HEK293 (cell line): Measurements from ENCODE around the gene CXCL16.
A peak's percentile ranks its signal among the peaks of the same experiment; 100 is the strongest.

Source experiments
- BCL11B ChIP-seq: fragments of 450-650 bp; formaldehyde crosslinking; IDR thresholded peaks from 2 replicates; pipeline ENCODE4 v1.5.1; 2016; ENCODE audit warnings: low read depth, missing biosample characterization, missing genetic modification characterization
- EGR2 ChIP-seq: fragments of 450-650 bp; formaldehyde crosslinking; IDR thresholded peaks from 2 replicates; pipeline ENCODE4 v1.5.1; 2016; ENCODE audit warnings: low read depth, missing biosample characterization, missing genetic modification characterization
- GLIS2 ChIP-seq: fragments of 450-650 bp; formaldehyde crosslinking; IDR thresholded peaks from 2 replicates; pipeline ENCODE4 v1.5.1; 2016; ENCODE audit warnings: missing biosample characterization, missing genetic modification characterization
- KLF10 ChIP-seq: fragments of 450-650 bp; IDR thresholded peaks from 2 replicates; pipeline ENCODE4 v1.5.1; 2018; ENCODE audit warnings: missing biosample characterization, mild to moderate bottlenecking, missing genetic modification characterization
- KLF16 ChIP-seq: fragments of 450-650 bp; formaldehyde crosslinking; IDR thresholded peaks from 2 replicates; pipeline ENCODE4 v1.5.1; 2017; ENCODE audit warnings: missing biosample characterization, missing genetic modification characterization
- OVOL3 ChIP-seq: fragments of 450-650 bp; formaldehyde crosslinking; IDR thresholded peaks from 2 replicates; pipeline ENCODE4 v1.5.1; 2016; ENCODE audit warnings: missing biosample characterization, missing genetic modification characterization
- PRDM1 ChIP-seq: fragments of 450-650 bp; formaldehyde crosslinking; IDR thresholded peaks from 2 replicates; pipeline ENCODE4; 2016; ENCODE audit warnings: missing biosample characterization, missing genetic modification characterization
- SCRT1 ChIP-seq: fragments of 450-650 bp; formaldehyde crosslinking; IDR thresholded peaks from 2 replicates; pipeline ENCODE4 v1.5.1; 2016; ENCODE audit warnings: missing biosample characterization, missing genetic modification characterization, borderline replicate concordance
- TCF7L2 ChIP-seq: IDR thresholded peaks from 2 replicates; pipeline ENCODE4 v1.6.1; 2011; ENCODE audit warnings: low read depth, mild to moderate bottlenecking, inconsistent platforms, low read length, moderate library complexity, borderline replicate concordance
- TRIM28 ChIP-seq: IDR thresholded peaks from 2 replicates; pipeline ENCODE4 v1.6.1; 2011; ENCODE audit warnings: low read length, control low read depth, borderline replicate concordance
- ZBTB17 ChIP-seq: fragments of 450-650 bp; formaldehyde crosslinking; IDR thresholded peaks from 2 replicates; pipeline ENCODE4 v1.5.1; 2016; ENCODE audit warnings: missing biosample characterization, missing genetic modification characterization
- ZBTB48 ChIP-seq: fragments of 450-650 bp; formaldehyde crosslinking; IDR thresholded peaks from 2 replicates; pipeline ENCODE4 v1.5.1; 2016; ENCODE audit warnings: missing biosample characterization, missing genetic modification characterization
- ZNF132 ChIP-seq: fragments of 450-650 bp; formaldehyde crosslinking; IDR thresholded peaks from 2 replicates; pipeline ENCODE4 v1.5.1; 2017; ENCODE audit warnings: missing biosample characterization, missing genetic modification characterization, borderline replicate concordance
- ZNF133 ChIP-seq: fragments of 450-650 bp; formaldehyde crosslinking; IDR thresholded peaks from 2 replicates; pipeline ENCODE4 v1.5.1; 2016; ENCODE audit warnings: missing biosample characterization, missing genetic modification characterization
- ZNF184 ChIP-seq: fragments of 450-650 bp; IDR thresholded peaks from 2 replicates; pipeline ENCODE4 v1.5.1; 2018; ENCODE audit warnings: missing biosample characterization, mild to moderate bottlenecking, missing genetic modification characterization
- ZNF19 ChIP-seq: fragments of 450-650 bp; formaldehyde crosslinking; IDR thresholded peaks from 2 replicates; pipeline ENCODE4; 2016; ENCODE audit warnings: missing biosample characterization, missing genetic modification characterization, low read depth
- ZNF202 ChIP-seq: fragments of 450-650 bp; formaldehyde crosslinking; IDR thresholded peaks from 2 replicates; pipeline ENCODE4 v1.5.1; 2016; ENCODE audit warnings: missing biosample characterization, missing genetic modification characterization, borderline replicate concordance
- ZNF221 ChIP-seq: fragments of 450-650 bp; formaldehyde crosslinking; IDR thresholded peaks from 2 replicates; pipeline ENCODE4 v1.5.1; 2017; ENCODE audit warnings: missing biosample characterization, missing genetic modification characterization, borderline replicate concordance
- ZNF23 ChIP-seq: fragments of 450-650 bp; formaldehyde crosslinking; IDR thresholded peaks from 2 replicates; pipeline ENCODE4 v1.5.1; 2016; ENCODE audit warnings: missing biosample characterization, missing genetic modification characterization, borderline replicate concordance
- ZNF292 ChIP-seq: fragments of 450-650 bp; formaldehyde crosslinking; IDR thresholded peaks from 2 replicates; pipeline ENCODE4 v1.5.1; 2016; ENCODE audit warnings: low read depth, missing biosample characterization, missing genetic modification characterization, borderline replicate concordance
- ZNF354C ChIP-seq: fragments of 450-650 bp; formaldehyde crosslinking; IDR thresholded peaks from 2 replicates; pipeline ENCODE4 v1.5.1; 2016; ENCODE audit warnings: missing biosample characterization, missing genetic modification characterization, low read depth, borderline replicate concordance
- ZNF37A ChIP-seq: fragments of 450-650 bp; IDR thresholded peaks from 2 replicates; pipeline ENCODE4 v1.5.1; 2018; ENCODE audit warnings: missing biosample characterization, missing genetic modification characterization
- ZNF510 ChIP-seq: fragments of 450-650 bp; formaldehyde crosslinking; IDR thresholded peaks from 2 replicates; pipeline ENCODE4 v1.5.1; 2018; ENCODE audit warnings: mild to moderate bottlenecking, missing genetic modification characterization, missing biosample characterization; ENCODE audit not compliant: insufficient replicate concordance
- ZNF529 ChIP-seq: fragments of 450-650 bp; formaldehyde crosslinking; IDR thresholded peaks from 2 replicates; pipeline ENCODE4 v1.5.1; 2017; ENCODE audit warnings: missing genetic modification characterization, missing biosample characterization; ENCODE audit not compliant: insufficient replicate concordance
- ZNF548 ChIP-seq: fragments of 450-650 bp; formaldehyde crosslinking; IDR thresholded peaks from 2 replicates; pipeline ENCODE4 v1.5.1; 2016; ENCODE audit warnings: missing biosample characterization, missing genetic modification characterization
- ZNF558 ChIP-seq: fragments of 450-650 bp; formaldehyde crosslinking; IDR thresholded peaks from 2 replicates; pipeline ENCODE4 v1.5.1; 2016; ENCODE audit warnings: missing biosample characterization, missing genetic modification characterization
- ZNF560 ChIP-seq: fragments of 450-650 bp; formaldehyde crosslinking; IDR thresholded peaks from 2 replicates; pipeline ENCODE4 v1.5.1; 2017; ENCODE audit warnings: missing biosample characterization, missing genetic modification characterization, borderline replicate concordance
- ZNF792 ChIP-seq: fragments of 450-650 bp; formaldehyde crosslinking; IDR thresholded peaks from 2 replicates; pipeline ENCODE4 v1.5.1; 2016; ENCODE audit warnings: missing biosample characterization, missing genetic modification characterization
- TF ChIP-seq, protein P1 (sequence below): fragments of 450-650 bp; formaldehyde crosslinking; optimal IDR thresholded peaks from 2 replicates; pipeline ENCODE3; 2016; ENCODE audit warnings: missing biosample characterization, mild to moderate bottlenecking, missing genetic modification characterization
- TF ChIP-seq, protein P2 (sequence below): fragments of 450-650 bp; formaldehyde crosslinking; IDR thresholded peaks from 2 replicates; pipeline ENCODE4 v1.5.1; 2016; ENCODE audit warnings: missing biosample characterization, missing genetic modification characterization
- TF ChIP-seq, protein P3 (sequence below): fragments of 450-650 bp; formaldehyde crosslinking; IDR thresholded peaks from 2 replicates; pipeline ENCODE4 v1.5.1; 2016; ENCODE audit warnings: missing biosample characterization, missing genetic modification characterization, borderline replicate concordance
- TF ChIP-seq, protein P4 (sequence below): fragments of 450-650 bp; formaldehyde crosslinking; IDR thresholded peaks from 2 replicates; pipeline ENCODE4 v1.5.1; 2016; ENCODE audit warnings: missing biosample characterization, missing genetic modification characterization
- TF ChIP-seq, protein P5 (sequence below): fragments of 450-650 bp; IDR thresholded peaks from 2 replicates; pipeline ENCODE4 v1.5.1; 2018; ENCODE audit warnings: missing biosample characterization, mild to moderate bottlenecking, missing genetic modification characterization

The CXCL16 gene

DNA sequence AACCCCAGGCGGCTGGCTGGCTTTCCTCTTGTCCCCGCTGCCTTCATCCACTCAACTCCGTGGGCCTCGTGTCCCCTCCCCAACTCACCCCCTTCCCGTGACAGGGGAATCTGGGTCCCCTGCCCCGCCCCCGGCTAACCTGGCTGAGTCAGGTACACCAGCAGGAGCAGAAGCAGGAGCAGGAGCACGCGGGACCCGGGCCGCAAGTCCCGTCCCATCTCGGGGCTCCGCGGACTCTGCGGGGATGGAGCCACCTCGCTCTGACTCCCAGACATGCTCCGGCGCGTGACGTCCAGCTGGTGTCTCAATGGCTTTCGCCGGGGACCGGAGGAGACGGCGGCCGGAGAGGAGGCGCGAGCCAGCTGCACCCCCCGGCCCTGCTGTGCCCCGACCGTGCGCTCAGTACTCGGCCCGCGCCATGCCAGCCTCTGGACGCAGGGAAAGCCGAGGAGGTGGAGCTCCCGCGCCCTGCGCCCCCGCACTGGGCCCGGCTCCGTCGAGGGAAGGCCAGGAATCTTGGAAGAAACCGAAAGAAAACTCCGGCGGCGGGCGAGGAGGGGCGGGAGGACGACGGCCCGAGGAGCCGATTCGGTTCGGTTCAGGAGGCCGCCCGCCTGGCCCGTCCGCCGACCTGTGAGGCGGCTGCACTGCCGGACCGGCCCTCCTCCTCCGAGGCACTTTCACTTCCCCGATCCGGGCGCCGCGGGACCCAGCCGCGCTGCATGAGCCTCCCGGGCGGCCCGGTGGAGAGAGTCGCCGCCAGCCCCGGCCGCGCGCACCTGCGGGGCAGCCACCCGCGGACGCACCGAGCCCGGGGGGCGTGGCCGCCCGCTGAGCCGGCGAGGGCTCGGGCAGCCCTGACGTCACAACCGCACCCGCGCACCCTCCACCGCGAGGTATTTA is at the start of gene CXCL16, which contains the start of gene ZMYND15 (continued):
- TF ChIP-seq, protein P1, sequence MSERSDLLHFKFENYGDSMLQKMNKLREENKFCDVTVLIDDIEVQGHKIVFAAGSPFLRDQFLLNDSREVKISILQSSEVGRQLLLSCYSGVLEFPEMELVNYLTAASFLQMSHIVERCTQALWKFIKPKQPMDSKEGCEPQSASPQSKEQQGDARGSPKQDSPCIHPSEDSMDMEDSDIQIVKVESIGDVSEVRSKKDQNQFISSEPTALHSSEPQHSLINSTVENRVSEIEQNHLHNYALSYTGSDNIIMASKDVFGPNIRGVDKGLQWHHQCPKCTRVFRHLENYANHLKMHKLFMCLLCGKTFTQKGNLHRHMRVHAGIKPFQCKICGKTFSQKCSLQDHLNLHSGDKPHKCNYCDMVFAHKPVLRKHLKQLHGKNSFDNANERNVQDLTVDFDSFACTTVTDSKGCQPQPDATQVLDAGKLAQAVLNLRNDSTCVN (tag by site-specific recombination): peak; percentile 84
- no peak for TF ChIP-seq TRIM28
- TF ChIP-seq ZNF37A (tag by site-specific recombination): no peak
- TF ChIP-seq ZNF558 (tag by site-specific recombination): no peak
- no peak for TF ChIP-seq ZNF792
- no peak for TF ChIP-seq BCL11B (tag by site-specific recombination)
- TF ChIP-seq, protein P2, sequence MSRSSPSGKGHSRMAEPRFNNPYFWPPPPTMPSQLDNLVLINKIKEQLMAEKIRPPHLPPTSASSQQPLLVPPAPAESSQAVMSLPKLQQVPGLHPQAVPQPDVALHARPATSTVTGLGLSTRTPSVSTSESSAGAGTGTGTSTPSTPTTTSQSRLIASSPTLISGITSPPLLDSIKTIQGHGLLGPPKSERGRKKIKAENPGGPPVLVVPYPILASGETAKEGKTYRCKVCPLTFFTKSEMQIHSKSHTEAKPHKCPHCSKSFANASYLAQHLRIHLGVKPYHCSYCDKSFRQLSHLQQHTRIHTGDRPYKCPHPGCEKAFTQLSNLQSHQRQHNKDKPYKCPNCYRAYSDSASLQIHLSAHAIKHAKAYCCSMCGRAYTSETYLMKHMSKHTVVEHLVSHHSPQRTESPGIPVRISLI (tag by site-specific recombination): no peak
- no peak for TF ChIP-seq ZNF19
- TF ChIP-seq KLF16: no peak
- TF ChIP-seq SCRT1 (tag by site-specific recombination): no peak
- TF ChIP-seq ZNF560 (tag by site-specific recombination): no peak
- TF ChIP-seq, protein P3, sequence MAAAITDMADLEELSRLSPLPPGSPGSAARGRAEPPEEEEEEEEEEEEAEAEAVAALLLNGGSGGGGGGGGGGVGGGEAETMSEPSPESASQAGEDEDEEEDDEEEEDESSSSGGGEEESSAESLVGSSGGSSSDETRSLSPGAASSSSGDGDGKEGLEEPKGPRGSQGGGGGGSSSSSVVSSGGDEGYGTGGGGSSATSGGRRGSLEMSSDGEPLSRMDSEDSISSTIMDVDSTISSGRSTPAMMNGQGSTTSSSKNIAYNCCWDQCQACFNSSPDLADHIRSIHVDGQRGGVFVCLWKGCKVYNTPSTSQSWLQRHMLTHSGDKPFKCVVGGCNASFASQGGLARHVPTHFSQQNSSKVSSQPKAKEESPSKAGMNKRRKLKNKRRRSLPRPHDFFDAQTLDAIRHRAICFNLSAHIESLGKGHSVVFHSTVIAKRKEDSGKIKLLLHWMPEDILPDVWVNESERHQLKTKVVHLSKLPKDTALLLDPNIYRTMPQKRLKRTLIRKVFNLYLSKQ: no peak
- TF ChIP-seq EGR2 (tag by site-specific recombination): 0 out of 2 replicates have a peak, but pooled peaks have one; percentile 12
- no peak for TF ChIP-seq ZNF184 (tag by site-specific recombination)
- no peak for TF ChIP-seq ZNF529
- TF ChIP-seq ZNF548: no peak
- TF ChIP-seq, protein P4, sequence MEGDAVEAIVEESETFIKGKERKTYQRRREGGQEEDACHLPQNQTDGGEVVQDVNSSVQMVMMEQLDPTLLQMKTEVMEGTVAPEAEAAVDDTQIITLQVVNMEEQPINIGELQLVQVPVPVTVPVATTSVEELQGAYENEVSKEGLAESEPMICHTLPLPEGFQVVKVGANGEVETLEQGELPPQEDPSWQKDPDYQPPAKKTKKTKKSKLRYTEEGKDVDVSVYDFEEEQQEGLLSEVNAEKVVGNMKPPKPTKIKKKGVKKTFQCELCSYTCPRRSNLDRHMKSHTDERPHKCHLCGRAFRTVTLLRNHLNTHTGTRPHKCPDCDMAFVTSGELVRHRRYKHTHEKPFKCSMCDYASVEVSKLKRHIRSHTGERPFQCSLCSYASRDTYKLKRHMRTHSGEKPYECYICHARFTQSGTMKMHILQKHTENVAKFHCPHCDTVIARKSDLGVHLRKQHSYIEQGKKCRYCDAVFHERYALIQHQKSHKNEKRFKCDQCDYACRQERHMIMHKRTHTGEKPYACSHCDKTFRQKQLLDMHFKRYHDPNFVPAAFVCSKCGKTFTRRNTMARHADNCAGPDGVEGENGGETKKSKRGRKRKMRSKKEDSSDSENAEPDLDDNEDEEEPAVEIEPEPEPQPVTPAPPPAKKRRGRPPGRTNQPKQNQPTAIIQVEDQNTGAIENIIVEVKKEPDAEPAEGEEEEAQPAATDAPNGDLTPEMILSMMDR: no peak
- no peak for TF ChIP-seq TCF7L2
- TF ChIP-seq ZNF292 (tag by site-specific recombination): no peak
- TF ChIP-seq PRDM1 (tag by site-specific recombination): no peak
- TF ChIP-seq ZBTB48 (tag by site-specific recombination): 0 out of 2 replicates have a peak, but pooled peaks have one; percentile 37
- TF ChIP-seq ZNF354C (tag by site-specific recombination): no peak
- no peak for TF ChIP-seq ZNF510 (tag by site-specific recombination)
- TF ChIP-seq ZNF132: no peak
- TF ChIP-seq, protein P5, sequence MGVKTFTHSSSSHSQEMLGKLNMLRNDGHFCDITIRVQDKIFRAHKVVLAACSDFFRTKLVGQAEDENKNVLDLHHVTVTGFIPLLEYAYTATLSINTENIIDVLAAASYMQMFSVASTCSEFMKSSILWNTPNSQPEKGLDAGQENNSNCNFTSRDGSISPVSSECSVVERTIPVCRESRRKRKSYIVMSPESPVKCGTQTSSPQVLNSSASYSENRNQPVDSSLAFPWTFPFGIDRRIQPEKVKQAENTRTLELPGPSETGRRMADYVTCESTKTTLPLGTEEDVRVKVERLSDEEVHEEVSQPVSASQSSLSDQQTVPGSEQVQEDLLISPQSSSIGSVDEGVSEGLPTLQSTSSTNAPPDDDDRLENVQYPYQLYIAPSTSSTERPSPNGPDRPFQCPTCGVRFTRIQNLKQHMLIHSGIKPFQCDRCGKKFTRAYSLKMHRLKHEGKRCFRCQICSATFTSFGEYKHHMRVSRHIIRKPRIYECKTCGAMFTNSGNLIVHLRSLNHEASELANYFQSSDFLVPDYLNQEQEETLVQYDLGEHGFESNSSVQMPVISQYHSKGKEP: no peak
- TF ChIP-seq ZNF221: no peak
- TF ChIP-seq ZNF202 (tag by site-specific recombination): no peak
- TF ChIP-seq ZNF133 (tag by site-specific recombination): 0 out of 2 replicates have a peak, but pooled peaks have one; percentile 10
- TF ChIP-seq ZBTB17 (tag by site-specific recombination): peak; percentile 89
- peak; percentile 16; the same call in 1 of the 2 replicates for TF ChIP-seq GLIS2 (tag by site-specific recombination)
- TF ChIP-seq ZNF23 (tag by site-specific recombination): no peak
- no peak for TF ChIP-seq KLF10 (tag by site-specific recombination)
- no peak for TF ChIP-seq OVOL3 (tag by site-specific recombination)
